GM13977 (cell line): Measurements from ENCODE around the gene IFT122.

Experiments
- DNase-seq: peaks from one replicate; pipeline ENCODE4 v3.0.0; 2012; ENCODE audit warnings: low spot score
- CTCF ChIP-seq: IDR thresholded peaks from 2 replicates; pipeline ENCODE4 v1.5.1; 2012; ENCODE audit warnings: mild to moderate bottlenecking, control low read depth; ENCODE audit not compliant: insufficient read depth; ENCODE audit errors: extremely low read depth, missing control alignments
- in situ Hi-C: fragments of 300-500 bp; cut with MboI; formaldehyde crosslinking; loops from one replicate; pipeline ENCODE4 v1.12.0; 2022; ENCODE audit warnings: low sequenced_read_pairs, low pct_unique_long_range_greater_than_20kb, mixed read lengths, inconsistent platforms; ENCODE audit not compliant: unreplicated experiment

The IFT122 gene

GRCh38 chr3:129522953-129523352 lies 82.9 kb downstream of the IFT122 start:
- TF ChIP-seq CTCF, result no peak
- in situ Hi-C loops, result no loop called here
- no peak for DNase-seq

- DNase-seq, result no peak
- no peak for TF ChIP-seq CTCF
- in situ Hi-C loops, result no loop called here
Measured at GRCh38 chr3:129524081-129524480, 84.1 kb downstream of the IFT122 start.

GRCh38 chr3:129525341-129525968 lies 85.4 kb downstream of the IFT122 start:
- no peak for TF ChIP-seq CTCF
- DNase-seq, result no peak
- in situ Hi-C loops, result no loop called here

GRCh38 chr3:129526121-129526900 lies 86.3 kb downstream of the IFT122 start:
- in situ Hi-C loops, result no loop called here
- TF ChIP-seq CTCF, result no peak
- peak; percentile 85 for DNase-seq

GRCh38 chr3:129527262-129527661 lies 87.2 kb downstream of the IFT122 start:
- no peak for TF ChIP-seq CTCF
- no peak for DNase-seq
- in situ Hi-C loops, result no loop called here

- no peak for TF ChIP-seq CTCF
- in situ Hi-C loops, result no loop called here
Measured at GRCh38 chr3:129528589-129529100, 88.6 kb downstream of the IFT122 start, which contains the start of gene RHO. Gene RHO (plus strand): TSS chr3:129528639. CDS start chr3:129528734, 95 bp downstream.

More at GRCh38 chr3:129528589-129529100, 88.6 kb downstream of the IFT122 start, which contains the start of gene RHO:
- no peak for DNase-seq
